Tibial nerve (tissue), 3 donors: Measurements from ENCODE around the gene ENTPD1.

Experiments used
- POLR2A ChIP-seq, 2 donors: fragments of 450-650 bp; IDR thresholded peaks; one replicate each; pipeline ENCODE4 v1.6.1; 2017; ENCODE audit warnings: antibody characterized with exemption in 2 of 2, mild to moderate bottlenecking in 2 of 2, moderate library complexity in 2 of 2
- TF ChIP-seq, protein P1 (sequence below), 5 experiments: fragments of 200-600 bp in 3 of 5; fragments of 450-650 bp in 2 of 5; sonication (generic) in 3 of 5; IDR thresholded peaks; one replicate each; pipeline ENCODE4 v1.5.1; 2016 to 2019; ENCODE audit warnings: antibody characterized with exemption in 5 of 5, mild to moderate bottlenecking in 3 of 5, moderate library complexity in 2 of 5

DNA sequence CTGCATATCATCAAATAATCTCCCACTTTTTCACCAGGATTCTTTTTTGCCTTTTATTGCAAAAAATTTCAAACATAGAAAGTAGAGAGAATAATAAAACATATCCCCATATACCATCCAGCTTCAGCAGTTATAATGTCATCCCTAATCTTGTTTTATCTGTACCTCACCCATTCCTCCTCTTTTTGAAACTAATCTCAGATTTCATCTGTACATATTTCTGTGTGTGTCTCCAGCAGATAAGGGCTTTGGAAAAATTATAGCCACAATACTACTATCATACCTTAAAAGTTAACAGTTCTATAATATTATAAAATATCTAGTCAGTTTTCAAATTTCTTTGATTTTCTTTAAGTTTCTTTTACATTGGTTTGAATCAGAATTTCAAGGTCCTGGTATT is 7.6 kb upstream of the ENTPD1 start:
- no peak for TF ChIP-seq POLR2A (IDR thresholded peaks at IDR 0.05)
- TF ChIP-seq, protein P1, sequence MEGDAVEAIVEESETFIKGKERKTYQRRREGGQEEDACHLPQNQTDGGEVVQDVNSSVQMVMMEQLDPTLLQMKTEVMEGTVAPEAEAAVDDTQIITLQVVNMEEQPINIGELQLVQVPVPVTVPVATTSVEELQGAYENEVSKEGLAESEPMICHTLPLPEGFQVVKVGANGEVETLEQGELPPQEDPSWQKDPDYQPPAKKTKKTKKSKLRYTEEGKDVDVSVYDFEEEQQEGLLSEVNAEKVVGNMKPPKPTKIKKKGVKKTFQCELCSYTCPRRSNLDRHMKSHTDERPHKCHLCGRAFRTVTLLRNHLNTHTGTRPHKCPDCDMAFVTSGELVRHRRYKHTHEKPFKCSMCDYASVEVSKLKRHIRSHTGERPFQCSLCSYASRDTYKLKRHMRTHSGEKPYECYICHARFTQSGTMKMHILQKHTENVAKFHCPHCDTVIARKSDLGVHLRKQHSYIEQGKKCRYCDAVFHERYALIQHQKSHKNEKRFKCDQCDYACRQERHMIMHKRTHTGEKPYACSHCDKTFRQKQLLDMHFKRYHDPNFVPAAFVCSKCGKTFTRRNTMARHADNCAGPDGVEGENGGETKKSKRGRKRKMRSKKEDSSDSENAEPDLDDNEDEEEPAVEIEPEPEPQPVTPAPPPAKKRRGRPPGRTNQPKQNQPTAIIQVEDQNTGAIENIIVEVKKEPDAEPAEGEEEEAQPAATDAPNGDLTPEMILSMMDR (IDR thresholded peaks at IDR 0.05) = no peak
